ENCODE results near the gene TMEM205. TPM values are rescaled to one million over a fixed set of nuclear protein-coding genes. Genes with fewer than 3 reads are reported as not detected.

TMEM205 gene
- total and polyA plus RNA-seq, 2 of the 13 experiments (the other 11 are each of a cell fraction or from before 2014, with no cell fraction given), result 45.5 to 98.7 TPM

- no peak for TF ChIP-seq SIX1 (CRISPR knock-in tag; IDR thresholded peaks at IDR 0.05; ENCODE audit: borderline replicate concordance)
- TF ChIP-seq ZFP41 (CRISPR knock-in tag; IDR thresholded peaks at IDR 0.05; ENCODE audit: borderline replicate concordance), result no peak
- peak; percentile 23; the same call in 1 of the 2 replicates for TF ChIP-seq ZNF556 (CRISPR knock-in tag; IDR thresholded peaks at IDR 0.05; ENCODE audit: borderline replicate concordance)
- peak; percentile 25; the same call in 1 of the 2 replicates for TF ChIP-seq SAP130 (CRISPR knock-in tag; IDR thresholded peaks at IDR 0.05; ENCODE audit: low read depth)
- TF ChIP-seq KDM2A (CRISPR knock-in tag; IDR thresholded peaks at IDR 0.05; ENCODE audit: borderline replicate concordance, low read depth), result peak; percentile 74
- no peak for TF ChIP-seq SP5 (CRISPR knock-in tag; IDR thresholded peaks at IDR 0.05; ENCODE audit: borderline replicate concordance, low read depth)
- TF ChIP-seq AKNA (CRISPR knock-in tag; IDR thresholded peaks at IDR 0.05; ENCODE audit: borderline replicate concordance), result no peak
- TF ChIP-seq CCDC6 (CRISPR knock-in tag; IDR thresholded peaks at IDR 0.05), result 0 out of 2 replicates have a peak, but pooled peaks have one; percentile 35
- no peak for TF ChIP-seq NFYC (CRISPR knock-in tag; IDR thresholded peaks at IDR 0.05)
- no peak for TF ChIP-seq MAZ (IDR thresholded peaks at IDR 0.05; ENCODE audit: borderline replicate concordance, low read depth, low read length)
- 0 out of 2 replicates have a peak, but pooled peaks have one; percentile 30 for TF ChIP-seq MAZ (CRISPR knock-in tag; IDR thresholded peaks at IDR 0.05; ENCODE audit: low read depth)
- TF ChIP-seq HES4 (CRISPR knock-in tag; IDR thresholded peaks at IDR 0.05; ENCODE audit: borderline replicate concordance), result no peak
- no peak for TF ChIP-seq ZNF337 (CRISPR knock-in tag; IDR thresholded peaks at IDR 0.05; ENCODE audit: borderline replicate concordance, low read depth)
- no peak for TF ChIP-seq ZNF280D (CRISPR knock-in tag; IDR thresholded peaks at IDR 0.05)
- no peak for TF ChIP-seq ZBTB2 (CRISPR knock-in tag; IDR thresholded peaks at IDR 0.05; ENCODE audit: low read depth)
- peak; percentile 25; the same call in 1 of the 2 replicates for TF ChIP-seq TAF1 (CRISPR knock-in tag; IDR thresholded peaks at IDR 0.05)
- no peak for TF ChIP-seq ZNF530 (CRISPR knock-in tag; IDR thresholded peaks at IDR 0.05; ENCODE audit: low read depth)
- peak; percentile 67 for TF ChIP-seq ZFY (CRISPR knock-in tag; IDR thresholded peaks at IDR 0.05)
- no peak for TF ChIP-seq TBX2 (CRISPR knock-in tag; IDR thresholded peaks at IDR 0.05; ENCODE audit: borderline replicate concordance)
Observed at GRCh38 chr19:11355160-11356073, 9.3 kb upstream of the TMEM205 start, which contains the start of gene PLPPR2 (continued).
